HepG2 (cell line): ENCODE measurements around the gene RPL23. TPM values are rescaled to one million over a fixed set of nuclear protein-coding genes. Genes with fewer than 3 reads are reported as not detected.

Experiments used
- AGO1 ChIP-seq: fragments of 200-400 bp; formaldehyde crosslinking; IDR thresholded peaks from 2 replicates; pipeline ENCODE4 v1.6.1; 2017; ENCODE audit warnings: mild to moderate bottlenecking, low read depth, low read length, moderate library complexity; ENCODE audit not compliant: poor library complexity, severe bottlenecking
- EHMT2 ChIP-seq: fragments of 200-600 bp; sonication (generic); IDR thresholded peaks from 2 replicates; pipeline ENCODE4 v1.7.0; 2017; ENCODE audit warnings: antibody characterized with exemption, low read depth, low read length, borderline replicate concordance
- ISL2 ChIP-seq: sonication (generic); formaldehyde crosslinking; IDR thresholded peaks from 2 replicates; pipeline ENCODE4 v1.5.0; 2020; ENCODE audit warnings: missing genetic modification reagents
- MXI1 ChIP-seq: IDR thresholded peaks from 3 replicates; pipeline ENCODE4 v1.6.1; 2012; ENCODE audit warnings: low read depth, low read length, inconsistent platforms, borderline replicate concordance
- NR3C1 ChIP-seq: sonication (generic); formaldehyde crosslinking; IDR thresholded peaks from 2 replicates; pipeline ENCODE4 v1.4.0; 2020; ENCODE audit warnings: missing genetic modification reagents
- PHF20 ChIP-seq: sonication (generic); formaldehyde crosslinking; IDR thresholded peaks from 2 replicates; pipeline ENCODE4 v1.5.0; 2020; ENCODE audit warnings: mild to moderate bottlenecking, missing genetic modification reagents
- TCF7 ChIP-seq: sonication (generic); IDR thresholded peaks from 2 replicates; pipeline ENCODE4 v1.6.1; 2016; ENCODE audit warnings: antibody characterized with exemption, low read depth
- TGIF2 ChIP-seq: IDR thresholded peaks from 2 replicates; pipeline ENCODE4 v1.6.1; 2016; ENCODE audit warnings: control low read depth, missing compliant biosample characterization
- YEATS2 ChIP-seq: sonication (generic); formaldehyde crosslinking; IDR thresholded peaks from 2 replicates; pipeline ENCODE4 v1.4.0; 2020; ENCODE audit warnings: missing genetic modification reagents, borderline replicate concordance
- ZFP41 ChIP-seq: sonication (generic); formaldehyde crosslinking; IDR thresholded peaks from 2 replicates; pipeline ENCODE4 v1.4.0; 2020; ENCODE audit warnings: mild to moderate bottlenecking, missing genetic modification reagents, borderline replicate concordance
- ZFY ChIP-seq: sonication (generic); formaldehyde crosslinking; IDR thresholded peaks from 2 replicates; pipeline ENCODE4 v1.4.0; 2020; ENCODE audit warnings: missing genetic modification reagents
- ZNF3 ChIP-seq: IDR thresholded peaks from 2 replicates; pipeline ENCODE4 v1.7.0; 2017; ENCODE audit warnings: inconsistent platforms
- ZNF432 ChIP-seq: sonication (generic); formaldehyde crosslinking; IDR thresholded peaks from 2 replicates; pipeline ENCODE4 v1.5.0; 2020; ENCODE audit warnings: missing genetic modification reagents, mild to moderate bottlenecking, borderline replicate concordance
- ZNF547 ChIP-seq: sonication (generic); formaldehyde crosslinking; IDR thresholded peaks from 2 replicates; pipeline ENCODE4 v1.5.1; 2020; ENCODE audit warnings: mild to moderate bottlenecking, missing genetic modification reagents
- ZNF660 ChIP-seq: sonication (generic); formaldehyde crosslinking; IDR thresholded peaks from 2 replicates; pipeline ENCODE4 v1.5.1; 2020; ENCODE audit warnings: mild to moderate bottlenecking, low read depth, missing genetic modification reagents, borderline replicate concordance
- ZNF678 ChIP-seq: sonication (generic); formaldehyde crosslinking; IDR thresholded peaks from 2 replicates; pipeline ENCODE4 v1.4.0; 2020; ENCODE audit warnings: mild to moderate bottlenecking, missing genetic modification reagents
- ZNF746 ChIP-seq: sonication (generic); formaldehyde crosslinking; IDR thresholded peaks from 2 replicates; pipeline ENCODE4 v1.8.0; 2022; ENCODE audit warnings: mild to moderate bottlenecking, missing genetic modification reagents
- ZNF883 ChIP-seq: sonication (generic); formaldehyde crosslinking; IDR thresholded peaks from 2 replicates; pipeline ENCODE4 v1.5.1; 2020; ENCODE audit warnings: mild to moderate bottlenecking, missing genetic modification reagents; ENCODE audit errors: not compliant biosample characterization
- polyA plus RNA-seq, 8 experiments: library from polyadenylated mRNA; depleted of rRNA in 3 of 8; stranded (reverse) in 7 of 8; unstranded in 1 of 8; fragments of >200 nt; fragmentation: Illumina TruSeq in 4 of 8; extraction: Trizol in 4 of 8; gene quantifications; 2 replicates each; pipeline versions ENCODE4 v1.2.1 to v1.2.3, GENCODE V29; 2011 to 2016; ENCODE audit warnings: low read depth in 4 of 8, missing spikeins in 1 of 8, mixed read lengths in 1 of 8; ENCODE audit not compliant: insufficient read depth in 1 of 8
- total RNA-seq, 5 experiments: library from RNA; depleted of rRNA; stranded (reverse); fragments of >200 nt; fragmentation: Illumina TruSeq; extraction: Trizol; gene quantifications; 2 replicates each; pipeline ENCODE4 v1.2.3, GENCODE V29; 2016; ENCODE audit warnings: low read depth in 1 of 5
- TF ChIP-seq, protein P1 (sequence below): IDR thresholded peaks from 2 replicates; pipeline ENCODE4 v1.6.1; 2016; ENCODE audit warnings: mild to moderate bottlenecking, missing biosample characterization, missing genetic modification reagents
- TF ChIP-seq, protein P2 (sequence below): sonication (generic); formaldehyde crosslinking; IDR thresholded peaks from 2 replicates; pipeline ENCODE4 v1.4.0; 2020; ENCODE audit warnings: mild to moderate bottlenecking, missing genetic modification reagents, borderline replicate concordance
- TF ChIP-seq, protein P3 (sequence below): IDR thresholded peaks from 2 replicates; pipeline ENCODE4 v1.6.1; 2016; ENCODE audit warnings: low read depth, borderline replicate concordance
- TF ChIP-seq, protein P4 (sequence below): sonication (generic); formaldehyde crosslinking; IDR thresholded peaks from 2 replicates; pipeline ENCODE4 v1.5.1; 2020; ENCODE audit warnings: missing genetic modification reagents, mild to moderate bottlenecking, borderline replicate concordance
- TF ChIP-seq, protein P5 (sequence below): sonication (generic); formaldehyde crosslinking; IDR thresholded peaks from 2 replicates; pipeline ENCODE4 v1.8.0; 2022; ENCODE audit warnings: missing genetic modification reagents, mild to moderate bottlenecking, borderline replicate concordance

The RPL23 gene
- total and polyA plus RNA-seq, 2 of the 13 experiments (the other 11 are each of a cell fraction or from before 2014, with no cell fraction given): 2,790 to 4,860 TPM

DNA sequence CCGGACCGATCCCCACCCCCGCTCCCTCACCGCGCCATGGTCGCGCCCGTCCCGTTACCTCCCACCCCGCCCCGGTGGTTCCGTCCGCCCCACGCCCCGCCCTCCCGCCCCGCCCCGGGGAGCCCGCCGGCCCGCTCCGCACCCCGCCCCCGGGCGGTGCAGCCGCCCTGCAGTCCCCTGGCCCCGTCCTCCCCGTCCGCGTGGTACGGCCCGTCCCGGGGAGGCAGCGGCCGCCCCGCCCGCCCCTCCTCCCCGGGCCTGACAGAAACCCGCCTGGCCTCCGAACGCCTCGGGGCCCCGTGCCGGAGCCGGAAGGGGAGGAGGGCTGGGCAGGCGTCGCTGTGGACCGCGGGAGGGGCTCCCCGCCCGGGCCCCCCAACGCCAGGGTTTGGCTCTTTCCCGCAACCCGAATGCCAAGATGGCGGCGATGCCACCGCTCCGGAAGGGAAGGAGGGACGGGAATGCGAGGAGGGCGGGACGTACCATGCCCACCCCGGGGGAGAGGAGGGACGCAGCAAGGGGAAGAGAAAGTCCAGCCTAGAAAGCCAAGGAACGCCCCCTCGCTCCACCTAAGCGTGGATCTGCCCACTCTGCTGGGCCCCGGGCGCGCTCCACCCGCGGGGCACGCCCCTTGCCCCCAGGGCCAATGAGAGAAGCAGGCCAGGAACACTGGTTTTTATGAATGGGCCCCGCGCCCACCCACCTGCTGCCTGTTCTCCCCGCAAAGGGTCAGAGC is 53.9 kb downstream of the RPL23 start, which contains the start of gene PIP4K2B (continued):
- TF ChIP-seq ZFY (CRISPR knock-in tag) (no peak; the same call in 1 of the 2 replicates), ZNF660 (no peak), NR3C1 (CRISPR knock-in tag) (no peak), ZNF678 (no peak), ZNF547 (CRISPR knock-in tag) (peak; percentile 21), ZNF883 (CRISPR knock-in tag) (no peak), ISL2 (CRISPR knock-in tag) (peak; percentile 86), AGO1 (peak; percentile 89), PHF20 (CRISPR knock-in tag) (peak; percentile 75), YEATS2 (CRISPR knock-in tag) (peak; percentile 79; the same call in 1 of the 2 replicates), ZFP41 (0 out of 2 replicates have a peak, but pooled peaks have one; percentile 56), TGIF2 (CRISPR knock-in tag) (peak; percentile 90; the same call in 1 of the 2 replicates), EHMT2 (no peak), ZNF746 (CRISPR knock-in tag) (peak; percentile 97), ZNF3 (CRISPR knock-in tag) (no peak), ZNF432 (CRISPR knock-in tag) (no peak), TCF7 (no peak), MXI1 (peak; percentile 96; the same call in 2 of the 3 replicates)
- TF ChIP-seq, protein P1, sequence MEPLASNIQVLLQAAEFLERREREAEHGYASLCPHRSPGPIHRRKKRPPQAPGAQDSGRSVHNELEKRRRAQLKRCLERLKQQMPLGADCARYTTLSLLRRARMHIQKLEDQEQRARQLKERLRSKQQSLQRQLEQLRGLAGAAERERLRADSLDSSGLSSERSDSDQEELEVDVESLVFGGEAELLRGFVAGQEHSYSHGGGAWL: peak; percentile 79
- TF ChIP-seq, protein P2, sequence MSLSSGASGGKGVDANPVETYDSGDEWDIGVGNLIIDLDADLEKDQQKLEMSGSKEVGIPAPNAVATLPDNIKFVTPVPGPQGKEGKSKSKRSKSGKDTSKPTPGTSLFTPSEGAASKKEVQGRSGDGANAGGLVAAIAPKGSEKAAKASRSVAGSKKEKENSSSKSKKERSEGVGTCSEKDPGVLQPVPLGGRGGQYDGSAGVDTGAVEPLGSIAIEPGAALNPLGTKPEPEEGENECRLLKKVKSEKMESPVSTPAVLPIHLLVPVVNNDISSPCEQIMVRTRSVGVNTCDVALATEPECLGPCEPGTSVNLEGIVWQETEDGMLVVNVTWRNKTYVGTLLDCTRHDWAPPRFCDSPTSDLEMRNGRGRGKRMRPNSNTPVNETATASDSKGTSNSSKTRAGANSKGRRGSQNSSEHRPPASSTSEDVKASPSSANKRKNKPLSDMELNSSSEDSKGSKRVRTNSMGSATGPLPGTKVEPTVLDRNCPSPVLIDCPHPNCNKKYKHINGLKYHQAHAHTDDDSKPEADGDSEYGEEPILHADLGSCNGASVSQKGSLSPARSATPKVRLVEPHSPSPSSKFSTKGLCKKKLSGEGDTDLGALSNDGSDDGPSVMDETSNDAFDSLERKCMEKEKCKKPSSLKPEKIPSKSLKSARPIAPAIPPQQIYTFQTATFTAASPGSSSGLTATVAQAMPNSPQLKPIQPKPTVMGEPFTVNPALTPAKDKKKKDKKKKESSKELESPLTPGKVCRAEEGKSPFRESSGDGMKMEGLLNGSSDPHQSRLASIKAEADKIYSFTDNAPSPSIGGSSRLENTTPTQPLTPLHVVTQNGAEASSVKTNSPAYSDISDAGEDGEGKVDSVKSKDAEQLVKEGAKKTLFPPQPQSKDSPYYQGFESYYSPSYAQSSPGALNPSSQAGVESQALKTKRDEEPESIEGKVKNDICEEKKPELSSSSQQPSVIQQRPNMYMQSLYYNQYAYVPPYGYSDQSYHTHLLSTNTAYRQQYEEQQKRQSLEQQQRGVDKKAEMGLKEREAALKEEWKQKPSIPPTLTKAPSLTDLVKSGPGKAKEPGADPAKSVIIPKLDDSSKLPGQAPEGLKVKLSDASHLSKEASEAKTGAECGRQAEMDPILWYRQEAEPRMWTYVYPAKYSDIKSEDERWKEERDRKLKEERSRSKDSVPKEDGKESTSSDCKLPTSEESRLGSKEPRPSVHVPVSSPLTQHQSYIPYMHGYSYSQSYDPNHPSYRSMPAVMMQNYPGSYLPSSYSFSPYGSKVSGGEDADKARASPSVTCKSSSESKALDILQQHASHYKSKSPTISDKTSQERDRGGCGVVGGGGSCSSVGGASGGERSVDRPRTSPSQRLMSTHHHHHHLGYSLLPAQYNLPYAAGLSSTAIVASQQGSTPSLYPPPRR (CRISPR knock-in tag): peak; percentile 75
- TF ChIP-seq, protein P3, sequence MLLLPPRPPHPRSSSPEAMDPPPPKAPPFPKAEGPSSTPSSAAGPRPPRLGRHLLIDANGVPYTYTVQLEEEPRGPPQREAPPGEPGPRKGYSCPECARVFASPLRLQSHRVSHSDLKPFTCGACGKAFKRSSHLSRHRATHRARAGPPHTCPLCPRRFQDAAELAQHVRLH (CRISPR knock-in tag): 0 out of 2 replicates have a peak, but pooled peaks have one; percentile 33
- TF ChIP-seq, protein P4, sequence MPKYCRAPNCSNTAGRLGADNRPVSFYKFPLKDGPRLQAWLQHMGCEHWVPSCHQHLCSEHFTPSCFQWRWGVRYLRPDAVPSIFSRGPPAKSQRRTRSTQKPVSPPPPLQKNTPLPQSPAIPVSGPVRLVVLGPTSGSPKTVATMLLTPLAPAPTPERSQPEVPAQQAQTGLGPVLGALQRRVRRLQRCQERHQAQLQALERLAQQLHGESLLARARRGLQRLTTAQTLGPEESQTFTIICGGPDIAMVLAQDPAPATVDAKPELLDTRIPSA (CRISPR knock-in tag): no peak
- TF ChIP-seq, protein P5, sequence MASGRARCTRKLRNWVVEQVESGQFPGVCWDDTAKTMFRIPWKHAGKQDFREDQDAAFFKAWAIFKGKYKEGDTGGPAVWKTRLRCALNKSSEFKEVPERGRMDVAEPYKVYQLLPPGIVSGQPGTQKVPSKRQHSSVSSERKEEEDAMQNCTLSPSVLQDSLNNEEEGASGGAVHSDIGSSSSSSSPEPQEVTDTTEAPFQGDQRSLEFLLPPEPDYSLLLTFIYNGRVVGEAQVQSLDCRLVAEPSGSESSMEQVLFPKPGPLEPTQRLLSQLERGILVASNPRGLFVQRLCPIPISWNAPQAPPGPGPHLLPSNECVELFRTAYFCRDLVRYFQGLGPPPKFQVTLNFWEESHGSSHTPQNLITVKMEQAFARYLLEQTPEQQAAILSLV (CRISPR knock-in tag): peak; percentile 81
